ENCODE measurements around the gene ATP10B.

ATP10B gene

DNA sequence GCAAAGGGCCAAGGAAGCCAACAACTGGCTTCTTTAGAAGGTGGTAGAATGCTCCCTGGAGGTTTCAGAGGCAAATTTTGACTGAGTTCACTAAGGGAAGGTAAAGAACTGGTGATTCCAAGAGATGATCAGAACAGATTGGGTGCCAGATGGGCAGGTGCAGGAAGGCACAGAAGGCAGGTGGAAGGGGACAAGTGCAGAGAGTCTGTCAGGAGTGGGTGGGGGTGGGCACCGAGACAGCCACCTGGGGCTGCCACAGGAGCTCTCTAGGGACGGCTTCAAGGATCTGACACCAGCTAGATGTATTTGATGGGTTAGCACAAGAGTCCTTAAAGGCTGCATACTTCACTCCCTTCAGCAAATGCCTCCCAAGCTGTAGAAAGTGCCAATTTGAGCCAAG is 223.0 kb downstream of the ATP10B start:
- Histone ChIP-seq H3K4me3 (ENCODE audit: insufficient read length, low read depth) (no peak overlapping the region), H3K9me3 (ENCODE audit: insufficient read depth, low read length) (no peaks in the 10 kb centered on the region), H3K27me3 (ENCODE audit: insufficient read depth, insufficient read length) (no peaks in the 10 kb centered on the region), H3K4me1 (ENCODE audit: insufficient read depth, insufficient read length) (no peaks in the 10 kb centered on the region), H3K36me3 (ENCODE audit: insufficient read depth, insufficient read length, low read length) (no peaks in the 10 kb centered on the region), H3K9ac (ENCODE audit: insufficient read length, low read depth) (no peak overlapping the region)
- no peak for DNase-seq (ENCODE audit: low read depth, low spot score)
- no peak for TF ChIP-seq YY1 (IDR thresholded peaks at IDR 0.05; ENCODE audit: insufficient read depth, insufficient read length)
- TF ChIP-seq SUZ12 (IDR thresholded peaks at IDR 0.05; ENCODE audit: extremely low read depth, insufficient read depth, insufficient read length): no peak
- no peak for TF ChIP-seq ZNF274 (IDR thresholded peaks at IDR 0.05; ENCODE audit: low read depth, low read length)

DNA sequence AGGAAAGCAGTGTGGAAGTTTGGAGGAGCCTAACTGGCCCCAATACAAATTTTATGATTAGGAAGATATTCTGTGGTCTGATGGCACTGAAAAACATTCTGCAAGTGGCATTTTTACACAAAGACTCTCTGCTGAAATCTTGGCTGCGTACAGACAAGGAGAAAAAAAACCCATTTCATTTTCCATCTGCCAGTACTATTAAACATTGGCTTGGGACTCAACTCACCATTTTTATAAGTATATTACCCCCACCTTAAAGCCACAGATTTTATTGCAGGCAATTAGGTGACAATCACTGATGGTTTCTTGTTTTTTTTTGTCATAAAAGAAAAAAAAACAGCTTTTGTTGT is 223.4 kb downstream of the ATP10B start:
- Histone ChIP-seq H3K9me3 (ENCODE audit: insufficient read depth, low read length) (no peaks in the 10 kb centered on the region), H3K36me3 (ENCODE audit: insufficient read depth, insufficient read length, low read length) (no peaks in the 10 kb centered on the region), H3K4me3 (ENCODE audit: insufficient read length, low read depth) (no peak overlapping the region), H3K9ac (ENCODE audit: insufficient read length, low read depth) (no peak overlapping the region), H3K27me3 (ENCODE audit: insufficient read depth, insufficient read length) (no peaks in the 10 kb centered on the region), H3K4me1 (ENCODE audit: insufficient read depth, insufficient read length) (no peaks in the 10 kb centered on the region)
- no peak for TF ChIP-seq YY1 (IDR thresholded peaks at IDR 0.05; ENCODE audit: insufficient read depth, insufficient read length)
- no peak for TF ChIP-seq SUZ12 (IDR thresholded peaks at IDR 0.05; ENCODE audit: extremely low read depth, insufficient read depth, insufficient read length)
- no peak for TF ChIP-seq ZNF274 (IDR thresholded peaks at IDR 0.05; ENCODE audit: low read depth, low read length)
- DNase-seq (ENCODE audit: low read depth, low spot score): no peak

DNA sequence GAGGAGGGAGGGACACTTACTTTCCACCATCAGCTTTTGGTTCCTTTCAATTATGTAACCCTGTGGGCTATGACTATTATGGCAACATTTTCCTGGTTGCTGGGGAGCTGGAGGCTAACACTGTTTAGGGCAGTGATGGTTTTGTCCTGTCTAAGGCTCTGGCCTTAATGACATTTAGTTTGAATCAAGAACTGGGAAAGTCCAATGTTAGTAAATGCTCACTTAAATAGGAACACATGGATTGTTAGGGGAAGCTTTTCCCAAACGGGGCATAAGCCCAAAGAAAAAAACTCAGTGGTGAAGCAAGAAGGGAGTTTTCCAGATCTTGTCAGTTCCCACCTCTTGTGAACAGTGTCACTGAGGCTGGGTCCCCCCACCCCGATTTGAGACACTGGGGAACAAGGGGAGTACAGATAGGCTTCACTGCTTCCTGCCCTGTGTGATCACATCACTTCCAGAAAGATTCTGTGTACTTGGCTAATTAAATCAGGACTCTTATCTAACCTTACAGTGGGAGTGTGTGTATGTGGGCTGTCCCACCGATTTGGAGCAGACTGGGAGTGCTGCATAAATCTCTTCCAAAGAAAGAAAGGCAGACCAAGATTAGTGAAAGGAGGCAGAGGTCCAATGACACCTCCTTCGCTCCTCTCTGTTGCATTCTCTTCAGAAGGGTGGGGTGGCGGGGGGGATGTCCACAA is 223.9 kb downstream of the ATP10B start:
- DNase-seq (ENCODE audit: low read depth, low spot score): no peak
- Histone ChIP-seq H3K36me3 (ENCODE audit: insufficient read depth, insufficient read length, low read length) (no peaks in the 10 kb centered on the region), H3K9me3 (ENCODE audit: insufficient read depth, low read length) (no peaks in the 10 kb centered on the region), H3K4me3 (ENCODE audit: insufficient read length, low read depth) (no peak overlapping the region), H3K9ac (ENCODE audit: insufficient read length, low read depth) (no peak overlapping the region), H3K27me3 (ENCODE audit: insufficient read depth, insufficient read length) (no peaks in the 10 kb centered on the region), H3K4me1 (ENCODE audit: insufficient read depth, insufficient read length) (no peaks in the 10 kb centered on the region)
- no peak for TF ChIP-seq YY1 (IDR thresholded peaks at IDR 0.05; ENCODE audit: insufficient read depth, insufficient read length)
- no peak for TF ChIP-seq SUZ12 (IDR thresholded peaks at IDR 0.05; ENCODE audit: extremely low read depth, insufficient read depth, insufficient read length)
- TF ChIP-seq ZNF274 (IDR thresholded peaks at IDR 0.05; ENCODE audit: low read depth, low read length): no peak

DNA sequence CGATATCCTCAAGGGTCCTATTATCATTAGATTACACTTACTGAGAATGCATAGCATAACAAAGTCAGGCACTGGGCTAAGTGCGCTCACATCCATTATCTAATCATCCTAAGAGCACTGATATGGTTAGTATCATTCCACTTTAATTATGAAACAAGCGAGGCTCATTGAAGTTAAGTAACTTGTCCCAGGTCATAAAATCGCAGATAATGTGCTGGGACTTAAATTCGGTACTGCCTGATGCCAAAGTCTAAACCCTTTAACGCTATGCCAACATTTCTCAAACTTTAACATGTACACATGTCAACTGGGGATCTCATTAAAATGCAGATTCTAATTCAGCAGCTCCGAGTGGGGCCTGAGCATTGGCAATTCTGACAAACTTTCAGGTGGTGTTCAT is 225.7 kb downstream of the ATP10B start:
- Histone ChIP-seq H3K4me1 (ENCODE audit: insufficient read depth, insufficient read length) (no peaks in the 10 kb centered on the region), H3K4me3 (ENCODE audit: insufficient read length, low read depth) (no peak overlapping the region), H3K27me3 (ENCODE audit: insufficient read depth, insufficient read length) (no peaks in the 10 kb centered on the region), H3K9me3 (ENCODE audit: insufficient read depth, low read length) (no peaks in the 10 kb centered on the region), H3K9ac (ENCODE audit: insufficient read length, low read depth) (no peak overlapping the region), H3K36me3 (ENCODE audit: insufficient read depth, insufficient read length, low read length) (no peaks in the 10 kb centered on the region)
- DNase-seq (ENCODE audit: low read depth, low spot score): no peak
- no peak for TF ChIP-seq YY1 (IDR thresholded peaks at IDR 0.05; ENCODE audit: insufficient read depth, insufficient read length)
- no peak for TF ChIP-seq ZNF274 (IDR thresholded peaks at IDR 0.05; ENCODE audit: low read depth, low read length)
- TF ChIP-seq SUZ12 (IDR thresholded peaks at IDR 0.05; ENCODE audit: extremely low read depth, insufficient read depth, insufficient read length): no peak

DNA sequence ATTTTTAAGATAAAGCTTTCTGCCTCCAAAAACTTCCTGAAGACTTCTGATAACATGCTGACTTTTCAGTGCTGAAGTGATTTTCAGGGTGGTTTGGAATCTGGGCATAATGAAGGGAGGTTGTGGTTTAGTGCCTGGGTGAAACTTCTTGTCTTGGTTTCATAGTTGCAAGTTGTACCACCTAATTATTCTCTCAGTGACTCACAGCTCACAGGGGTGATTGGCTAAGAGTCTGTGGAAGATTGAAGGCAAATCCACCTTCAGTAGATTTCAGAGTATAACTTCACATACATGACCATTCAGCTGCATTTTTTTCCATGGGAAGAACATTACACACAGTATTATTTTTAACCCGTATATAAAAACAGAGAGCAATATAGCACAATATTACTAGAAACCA is 230.5 kb downstream of the ATP10B start:
- DNase-seq (ENCODE audit: low read depth, low spot score): no peak
- Histone ChIP-seq H3K4me1 (ENCODE audit: insufficient read depth, insufficient read length) (no peaks in the 10 kb centered on the region), H3K36me3 (ENCODE audit: insufficient read depth, insufficient read length, low read length) (no peaks in the 10 kb centered on the region), H3K9me3 (ENCODE audit: insufficient read depth, low read length) (no peaks in the 10 kb centered on the region), H3K9ac (ENCODE audit: insufficient read length, low read depth) (no peak overlapping the region), H3K27me3 (ENCODE audit: insufficient read depth, insufficient read length) (no peaks in the 10 kb centered on the region), H3K4me3 (ENCODE audit: insufficient read length, low read depth) (no peak overlapping the region)
- TF ChIP-seq YY1 (IDR thresholded peaks at IDR 0.05; ENCODE audit: insufficient read depth, insufficient read length) (no peak), SUZ12 (IDR thresholded peaks at IDR 0.05; ENCODE audit: extremely low read depth, insufficient read depth, insufficient read length) (no peak), ZNF274 (IDR thresholded peaks at IDR 0.05; ENCODE audit: low read depth, low read length) (no peak)

DNA sequence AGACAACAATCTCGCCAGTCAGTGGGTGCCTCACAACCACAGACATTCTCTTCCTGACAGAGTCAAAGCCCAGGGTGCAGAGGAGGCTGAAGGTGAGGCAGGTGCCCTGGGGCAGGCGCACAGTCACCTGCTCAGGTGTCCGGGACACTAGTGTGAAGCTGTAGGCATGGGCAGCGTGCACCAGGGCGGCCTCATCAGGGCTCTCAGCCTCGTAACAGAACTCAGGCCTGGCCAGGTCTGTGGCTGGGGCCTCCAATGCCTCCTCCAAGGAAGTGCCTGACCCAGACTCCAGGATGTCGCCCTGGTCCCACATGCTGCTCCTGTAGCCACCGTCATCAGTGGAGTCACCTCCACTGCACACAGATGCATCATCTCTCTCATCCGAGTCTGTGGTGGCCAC is 231.6 kb downstream of the ATP10B start:
- H3K36me3 ChIP-seq (ENCODE audit: insufficient read depth, insufficient read length, low read length): no peaks in the 10 kb centered on the region
- no peaks in the 10 kb centered on the region for H3K9me3 ChIP-seq (ENCODE audit: insufficient read depth, low read length)
- no peak for DNase-seq (ENCODE audit: low read depth, low spot score)
- H3K9ac ChIP-seq (ENCODE audit: insufficient read length, low read depth): no peak overlapping the region
- no peaks in the 10 kb centered on the region for H3K4me1 ChIP-seq (ENCODE audit: insufficient read depth, insufficient read length)
- H3K27me3 ChIP-seq (ENCODE audit: insufficient read depth, insufficient read length): no peaks in the 10 kb centered on the region
- TF ChIP-seq YY1 (IDR thresholded peaks at IDR 0.05; ENCODE audit: insufficient read depth, insufficient read length) (no peak), SUZ12 (IDR thresholded peaks at IDR 0.05; ENCODE audit: extremely low read depth, insufficient read depth, insufficient read length) (no peak), ZNF274 (IDR thresholded peaks at IDR 0.05; ENCODE audit: low read depth, low read length) (no peak)
- H3K4me3 ChIP-seq (ENCODE audit: insufficient read length, low read depth): no peak overlapping the region

DNA sequence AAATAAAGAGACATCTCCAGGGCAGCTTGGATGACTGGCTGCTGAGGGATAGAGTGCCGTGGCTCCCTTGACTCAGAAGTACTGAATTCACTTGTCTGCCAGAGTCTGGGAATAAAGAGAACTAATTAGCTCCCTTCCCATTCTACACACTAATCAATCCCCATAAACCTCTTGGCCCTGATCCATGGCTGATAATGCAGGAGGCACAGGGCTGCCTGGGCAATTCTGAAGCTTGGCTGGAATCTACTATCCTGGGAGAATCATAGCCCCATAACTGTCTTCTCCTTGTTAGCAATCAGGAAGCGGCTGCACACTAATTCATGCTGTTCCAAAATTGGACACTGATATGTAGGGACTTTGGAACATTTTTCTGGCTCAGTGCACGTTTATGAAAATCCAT is 232.6 kb downstream of the ATP10B start:
- H3K9ac ChIP-seq (ENCODE audit: insufficient read length, low read depth): no peak overlapping the region
- no peak for DNase-seq (ENCODE audit: low read depth, low spot score)
- H3K36me3 ChIP-seq (ENCODE audit: insufficient read depth, insufficient read length, low read length): no peaks in the 10 kb centered on the region
- H3K27me3 ChIP-seq (ENCODE audit: insufficient read depth, insufficient read length): no peaks in the 10 kb centered on the region
- TF ChIP-seq YY1 (IDR thresholded peaks at IDR 0.05; ENCODE audit: insufficient read depth, insufficient read length): no peak
- TF ChIP-seq ZNF274 (IDR thresholded peaks at IDR 0.05; ENCODE audit: low read depth, low read length): no peak
- TF ChIP-seq SUZ12 (IDR thresholded peaks at IDR 0.05; ENCODE audit: extremely low read depth, insufficient read depth, insufficient read length): no peak
- no peak overlapping the region for H3K4me3 ChIP-seq (ENCODE audit: insufficient read length, low read depth)
- no peaks in the 10 kb centered on the region for H3K4me1 ChIP-seq (ENCODE audit: insufficient read depth, insufficient read length)
- no peaks in the 10 kb centered on the region for H3K9me3 ChIP-seq (ENCODE audit: insufficient read depth, low read length)
